SK-N-SH treated with all-trans-retinoic acid at 6 μM for 48 hours (cell line): ENCODE results near the gene TMEM120B.

Experiments
- ATAC-seq: fragments of 200-7000 bp; cut with Tn5 transposase; 3 replicates; pipeline ENCODE4 v1.9.1; 2020; ENCODE audit warnings: mild to moderate bottlenecking, moderate library complexity
- ARNTL ChIP-seq: fragments of 450-650 bp; formaldehyde crosslinking; IDR thresholded peaks from 2 replicates; pipeline ENCODE4 v1.5.0; 2020; ENCODE audit warnings: low read depth, mild to moderate bottlenecking, moderate library complexity, borderline replicate concordance
- BACH2 ChIP-seq: fragments of 250-450 bp; sonication (Bioruptor Pico); IDR thresholded peaks from 2 replicates; pipeline ENCODE4 v1.9.0; 2021; ENCODE audit warnings: mild to moderate bottlenecking, borderline replicate concordance
- CREB5 ChIP-seq: fragments of 250-450 bp; sonication (Bioruptor Pico); IDR thresholded peaks from 2 replicates; pipeline ENCODE4 v1.5.1; 2020; ENCODE audit warnings: low read depth, mild to moderate bottlenecking, moderate library complexity
- CSDC2 ChIP-seq: fragments of 250-450 bp; sonication (Bioruptor Pico); IDR thresholded peaks from 2 replicates; pipeline ENCODE4 v1.5.0; 2020; ENCODE audit warnings: mild to moderate bottlenecking, moderate library complexity
- CSRNP3 ChIP-seq: fragments of 250-450 bp; sonication (Bioruptor Pico); IDR thresholded peaks from 2 replicates; pipeline ENCODE4 v1.5.1; 2021; ENCODE audit warnings: mild to moderate bottlenecking, moderate library complexity
- ESRRG ChIP-seq: fragments of 250-450 bp; sonication (Bioruptor Pico); IDR thresholded peaks from 2 replicates; pipeline ENCODE4 v1.6.1; 2021; ENCODE audit warnings: mild to moderate bottlenecking
- GLIS3 ChIP-seq: fragments of 250-450 bp; sonication (Bioruptor Pico); IDR thresholded peaks from 2 replicates; pipeline ENCODE4 v1.5.0; 2020; ENCODE audit warnings: mild to moderate bottlenecking, moderate library complexity
- ISL1 ChIP-seq: fragments of 250-450 bp; sonication (Bioruptor Pico); IDR thresholded peaks from 2 replicates; pipeline ENCODE4 v2.1.2; 2022; ENCODE audit warnings: mild to moderate bottlenecking, moderate library complexity
- OSR1 ChIP-seq: fragments of 250-450 bp; sonication (Bioruptor Pico); IDR thresholded peaks from 2 replicates; pipeline ENCODE4 v1.8.0; 2022; ENCODE audit warnings: moderate library complexity, mild to moderate bottlenecking, inconsistent platforms
- PATZ1 ChIP-seq: fragments of 250-450 bp; sonication (Bioruptor Pico); IDR thresholded peaks from 2 replicates; pipeline ENCODE4 v1.8.0; 2020; ENCODE audit warnings: mild to moderate bottlenecking, moderate library complexity, borderline replicate concordance
- POU6F1 ChIP-seq: fragments of 250-450 bp; sonication (Bioruptor Pico); IDR thresholded peaks from 2 replicates; pipeline ENCODE4 v1.8.0; 2021; ENCODE audit warnings: low read depth, mild to moderate bottlenecking, moderate library complexity, borderline replicate concordance
- PPARA ChIP-seq: fragments of 250-450 bp; sonication (Bioruptor Pico); IDR thresholded peaks from 2 replicates; pipeline ENCODE4 v1.5.0; 2020; ENCODE audit warnings: mild to moderate bottlenecking, borderline replicate concordance
- RARB ChIP-seq: fragments of 250-450 bp; sonication (Bioruptor Pico); IDR thresholded peaks from 2 replicates; pipeline ENCODE4 v1.8.0; 2021; ENCODE audit warnings: mild to moderate bottlenecking, moderate library complexity
- SNAI2 ChIP-seq: fragments of 250-450 bp; sonication (Bioruptor Pico); IDR thresholded peaks from 2 replicates; pipeline ENCODE4 v1.5.0; 2020; ENCODE audit warnings: mild to moderate bottlenecking, moderate library complexity
- TCF4 ChIP-seq: fragments of 250-450 bp; sonication (Bioruptor Pico); IDR thresholded peaks from 2 replicates; pipeline ENCODE4 v1.8.0; 2021; ENCODE audit warnings: mild to moderate bottlenecking, moderate library complexity, borderline replicate concordance
- TOX ChIP-seq: fragments of 250-450 bp; sonication (Bioruptor Pico); IDR thresholded peaks from 2 replicates; pipeline ENCODE4 v1.8.0; 2021; ENCODE audit warnings: mild to moderate bottlenecking, moderate library complexity, borderline replicate concordance
- TSHZ2 ChIP-seq: fragments of 250-450 bp; sonication (Bioruptor Pico); IDR thresholded peaks from 2 replicates; pipeline ENCODE4 v1.5.0; 2020; ENCODE audit warnings: mild to moderate bottlenecking, moderate library complexity
- ZC3H10 ChIP-seq: fragments of 250-450 bp; sonication (Bioruptor Pico); IDR thresholded peaks from 2 replicates; pipeline ENCODE4 v1.5.1; 2021; ENCODE audit warnings: mild to moderate bottlenecking, moderate library complexity
- ZFP3 ChIP-seq: fragments of 250-450 bp; sonication (Bioruptor Pico); IDR thresholded peaks from 2 replicates; pipeline ENCODE4 v1.5.0; 2020; ENCODE audit warnings: mild to moderate bottlenecking, moderate library complexity
- ZFP30 ChIP-seq: fragments of 450-650 bp; formaldehyde crosslinking; IDR thresholded peaks from 2 replicates; pipeline ENCODE4 v1.5.0; 2022; ENCODE audit warnings: mild to moderate bottlenecking, moderate library complexity
- ZNF565 ChIP-seq: fragments of 450-650 bp; formaldehyde crosslinking; conservative IDR thresholded peaks from 2 replicates; pipeline ENCODE4 v1.5.0; 2020; ENCODE audit warnings: low read depth, mild to moderate bottlenecking, moderate library complexity
- ZNF8 ChIP-seq: fragments of 450-650 bp; formaldehyde crosslinking; IDR thresholded peaks from 2 replicates; pipeline ENCODE4 v1.5.0; 2020; ENCODE audit warnings: mild to moderate bottlenecking, moderate library complexity

TMEM120B gene

GRCh38 chr12:121766290-121767039 is 53.9 kb downstream of the TMEM120B start:
- ATAC-seq: peak; percentile 9; the same call in 1 of the 3 replicates
- TF ChIP-seq TCF4 (no peak), GLIS3 (CRISPR knock-in tag) (no peak), ISL1 (CRISPR knock-in tag) (no peak), SNAI2 (no peak), RARB (CRISPR knock-in tag) (no peak), ZFP3 (CRISPR knock-in tag) (no peak), PPARA (CRISPR knock-in tag) (no peak), PATZ1 (no peak), CSRNP3 (CRISPR knock-in tag) (no peak), ZNF8 (no peak), ZFP30 (no peak), TSHZ2 (CRISPR knock-in tag) (no peak), POU6F1 (no peak), ZNF565 (CRISPR knock-in tag) (no peak), TOX (CRISPR knock-in tag) (no peak), ARNTL (CRISPR knock-in tag) (no peak), ESRRG (no peak), CSDC2 (no peak), CREB5 (no peak), BACH2 (CRISPR knock-in tag) (no peak)

- peak; percentile 84 for ATAC-seq
- TF ChIP-seq ISL1 (CRISPR knock-in tag) (no peak), OSR1 (CRISPR knock-in tag) (no peak), ZFP30 (no peak), TOX (CRISPR knock-in tag) (no peak), ZFP3 (CRISPR knock-in tag) (no peak), ZNF8 (no peak), TCF4 (peak; percentile 86), ZC3H10 (no peak), BACH2 (CRISPR knock-in tag) (no peak), GLIS3 (CRISPR knock-in tag) (no peak), PPARA (CRISPR knock-in tag) (no peak), CSDC2 (no peak), PATZ1 (no peak), TSHZ2 (CRISPR knock-in tag) (0 out of 2 replicates have a peak, but pooled peaks have one; percentile 49)
Observed at GRCh38 chr12:121767525-121768016, 55.0 kb downstream of the TMEM120B start.
